OCI-LY7 (cell line): ENCODE measurements around the gene SYT13.

ENCODE experiments used
- EZH2phosphoT487 ChIP-seq: fragments of 200-600 bp; sonication (generic); IDR thresholded peaks from 2 replicates; pipeline ENCODE4 v1.6.1; 2018; ENCODE audit warnings: low read depth, borderline replicate concordance, mild to moderate bottlenecking, mixed run types, antibody characterized with exemption, low read length, moderate library complexity, mixed read lengths
- TF ChIP-seq, protein P1 (sequence below): fragments of 200-600 bp; sonication (generic); conservative IDR thresholded peaks from 2 replicates; pipeline ENCODE4 v1.5.1; 2014; ENCODE audit warnings: mild to moderate bottlenecking, antibody characterized with exemption, low read length, moderate library complexity, mixed read lengths

DNA sequence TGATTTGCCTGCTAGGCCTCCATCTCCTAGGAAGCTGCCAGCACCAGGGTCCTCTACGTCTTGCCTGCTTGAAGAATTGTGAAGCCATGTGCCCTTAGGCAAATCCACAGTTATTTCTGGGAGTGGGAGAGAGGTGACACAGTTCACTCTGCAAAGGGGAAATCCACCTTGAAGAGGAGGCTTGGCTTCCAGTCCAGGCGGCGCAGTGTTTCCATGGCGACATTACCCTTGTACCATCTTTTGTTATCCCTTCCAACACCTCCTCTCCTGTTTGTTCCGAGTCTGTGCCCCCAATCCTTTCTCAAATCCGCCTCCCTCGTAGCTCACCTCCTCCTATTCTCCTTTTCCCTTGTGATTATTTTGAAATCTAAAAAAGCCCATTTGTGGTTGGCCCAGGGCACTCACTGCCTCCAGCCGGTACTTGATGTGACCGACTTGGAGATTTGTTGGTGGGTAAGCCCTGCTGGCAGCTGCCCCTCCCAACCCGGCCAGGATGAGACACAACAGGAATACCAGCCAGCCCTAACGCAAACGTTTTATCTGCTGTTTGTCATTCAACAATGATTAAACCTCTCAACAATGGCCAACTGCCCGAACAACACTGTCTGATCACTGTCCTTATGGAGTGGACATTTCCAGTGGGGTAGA, 18.4 kb downstream of the SYT13 start:
- TF ChIP-seq, protein P1, sequence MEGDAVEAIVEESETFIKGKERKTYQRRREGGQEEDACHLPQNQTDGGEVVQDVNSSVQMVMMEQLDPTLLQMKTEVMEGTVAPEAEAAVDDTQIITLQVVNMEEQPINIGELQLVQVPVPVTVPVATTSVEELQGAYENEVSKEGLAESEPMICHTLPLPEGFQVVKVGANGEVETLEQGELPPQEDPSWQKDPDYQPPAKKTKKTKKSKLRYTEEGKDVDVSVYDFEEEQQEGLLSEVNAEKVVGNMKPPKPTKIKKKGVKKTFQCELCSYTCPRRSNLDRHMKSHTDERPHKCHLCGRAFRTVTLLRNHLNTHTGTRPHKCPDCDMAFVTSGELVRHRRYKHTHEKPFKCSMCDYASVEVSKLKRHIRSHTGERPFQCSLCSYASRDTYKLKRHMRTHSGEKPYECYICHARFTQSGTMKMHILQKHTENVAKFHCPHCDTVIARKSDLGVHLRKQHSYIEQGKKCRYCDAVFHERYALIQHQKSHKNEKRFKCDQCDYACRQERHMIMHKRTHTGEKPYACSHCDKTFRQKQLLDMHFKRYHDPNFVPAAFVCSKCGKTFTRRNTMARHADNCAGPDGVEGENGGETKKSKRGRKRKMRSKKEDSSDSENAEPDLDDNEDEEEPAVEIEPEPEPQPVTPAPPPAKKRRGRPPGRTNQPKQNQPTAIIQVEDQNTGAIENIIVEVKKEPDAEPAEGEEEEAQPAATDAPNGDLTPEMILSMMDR, result no peak
- no peak for TF ChIP-seq EZH2phosphoT487
